Thyroid gland (tissue), 4 donors: ENCODE measurements around the gene CCBE1. TPM values are rescaled to one million over a fixed set of nuclear protein-coding genes. Genes with fewer than 3 reads are reported as not detected.

Experiments
- DNase-seq, 2 donors: peaks; one replicate each; pipeline ENCODE4 v3.0.0-alpha.2; 2019
- H3K27ac ChIP-seq, 3 donors: fragments of 200-600 bp; sonication (generic); 1 replicate in 2 of 3; 2 replicates in 1 of 3; pipeline ENCODE4 v1.5.1; 2016 to 2019; ENCODE audit warnings: mild to moderate bottlenecking in 1 of 3, moderate library complexity in 1 of 3
- H3K27me3 ChIP-seq: fragments of 200-600 bp; sonication (generic); one replicate; pipeline ENCODE4 v1.5.1; 2019
- H3K36me3 ChIP-seq, 2 donors: fragments of 200-600 bp; sonication (generic); one replicate each; pipeline ENCODE4 v1.5.1; 2016 to 2019
- H3K4me1 ChIP-seq, 2 donors: fragments of 200-600 bp; sonication (generic); one replicate each; pipeline ENCODE4 v1.5.1; 2017 to 2019
- H3K4me3 ChIP-seq, 3 donors: fragments of 200-600 bp; sonication (generic); replicated peaks in 1 of 3; 1 replicate in 2 of 3; 2 replicates in 1 of 3; pipeline ENCODE4 v1.5.1; 2016; ENCODE audit warnings: mild to moderate bottlenecking in 1 of 3
- H3K9me3 ChIP-seq: fragments of 200-600 bp; sonication (generic); one replicate; pipeline ENCODE4 v1.5.1; 2017
- CTCF ChIP-seq, 6 experiments: fragments of 200-600 bp in 3 of 6; fragments of 450-650 bp in 3 of 6; sonication (generic) in 3 of 6; IDR thresholded peaks; one replicate each; pipeline ENCODE4 v1.5.1; 2016 to 2019; ENCODE audit warnings: antibody characterized with exemption in 6 of 6, mild to moderate bottlenecking in 2 of 6, inconsistent platforms in 1 of 6, moderate library complexity in 1 of 6
- POLR2A ChIP-seq, 2 donors: fragments of 450-650 bp; IDR thresholded peaks; one replicate each; pipeline ENCODE4 v1.6.1; 2017; ENCODE audit warnings: antibody characterized with exemption in 2 of 2, mild to moderate bottlenecking in 2 of 2, moderate library complexity in 1 of 2
- WGBS, 2 donors: methylation state at CpG; one replicate each; pipeline ENCODE4 v1.1.5; 2017; 5-methylcytosine and 5-hydroxymethylcytosine counted together
- intact Hi-C: fragments of 100-400 bp; cut with DNase I; formaldehyde crosslinking; loops from one replicate; pipeline ENCODE4 v1.15.1; 2023
- total RNA-seq, 4 donors: library from RNA; depleted of rRNA; stranded (reverse); fragments of >200 nt; gene quantifications; one replicate each; pipeline ENCODE4 v1.2.3, GENCODE V29; 2016

The CCBE1 gene
- total RNA-seq, 4 donors from 2014 or later: 0.34 to 9.0 (median 1.1) TPM

GRCh38 chr18:59393381-59393780 lies 303.8 kb downstream of the CCBE1 start:
- Histone ChIP-seq H3K9me3 (no peaks in the 10 kb centered on the region), H3K27me3 (no peaks in the 10 kb centered on the region), H3K36me3 (no peaks in the 10 kb centered on the region), H3K4me3 (no peak overlapping the region), H3K4me1 (no peaks in the 10 kb centered on the region), H3K27ac (no peak overlapping the region)
- no peak for TF ChIP-seq CTCF (IDR thresholded peaks at IDR 0.05)
- TF ChIP-seq POLR2A (IDR thresholded peaks at IDR 0.05): no peak
- intact Hi-C loops: no loop called here
- WGBS, 2 donors: 82 to 83% methylated on average over 3 of the region's 3 CpGs
- DNase-seq: no peak

GRCh38 chr18:59388817-59389216 lies 308.4 kb downstream of the CCBE1 start:
- Histone ChIP-seq H3K36me3 (no peaks in the 10 kb centered on the region), H3K27ac (no peak overlapping the region), H3K4me3 (no peak overlapping the region), H3K27me3 (no peaks in the 10 kb centered on the region), H3K4me1 (no peaks in the 10 kb centered on the region), H3K9me3 (no peaks in the 10 kb centered on the region)
- DNase-seq: no peak
- TF ChIP-seq POLR2A (IDR thresholded peaks at IDR 0.05) (no peak), CTCF (IDR thresholded peaks at IDR 0.05) (no peak)
- 71 to 75% methylated on average over 4 of the region's 4 CpGs for WGBS, 2 donors
- intact Hi-C loops: no loop called here

GRCh38 chr18:59387687-59388565 lies 309.3 kb downstream of the CCBE1 start:
- Histone ChIP-seq H3K27me3 (no peaks in the 10 kb centered on the region), H3K4me3 (no peak overlapping the region), H3K9me3 (no peaks in the 10 kb centered on the region), H3K27ac (no peak overlapping the region), H3K4me1 (no peaks in the 10 kb centered on the region), H3K36me3 (no peaks in the 10 kb centered on the region)
- DNase-seq: no peak
- intact Hi-C loops: no loop called here
- 62 to 63% methylated on average over 11 of the region's 11 CpGs for WGBS, 2 donors
- TF ChIP-seq POLR2A (IDR thresholded peaks at IDR 0.05): no peak
- TF ChIP-seq CTCF (IDR thresholded peaks at IDR 0.05): no peak

- Histone ChIP-seq H3K27ac (no peak overlapping the region), H3K4me1 (no peaks in the 10 kb centered on the region), H3K4me3 (no peak overlapping the region), H3K27me3 (no peaks in the 10 kb centered on the region), H3K36me3 (no peaks in the 10 kb centered on the region), H3K9me3 (no peaks in the 10 kb centered on the region)
- no peak for DNase-seq
- intact Hi-C loops: no loop called here
- TF ChIP-seq CTCF (IDR thresholded peaks at IDR 0.05): no peak
- TF ChIP-seq POLR2A (IDR thresholded peaks at IDR 0.05): no peak
- 81% methylated on average over 8 of the region's 8 CpGs for WGBS, 2 donors
Measured at GRCh38 chr18:59386909-59387686, 310.1 kb downstream of the CCBE1 start.

GRCh38 chr18:59385191-59385590 lies 312.0 kb downstream of the CCBE1 start:
- intact Hi-C loops: no loop called here
- Histone ChIP-seq H3K4me1 (no peaks in the 10 kb centered on the region), H3K4me3 (no peak overlapping the region), H3K9me3 (no peaks in the 10 kb centered on the region), H3K27me3 (no peaks in the 10 kb centered on the region), H3K36me3 (no peaks in the 10 kb centered on the region), H3K27ac (no peak overlapping the region)
- no peak for DNase-seq
- WGBS, 2 donors: 80 to 90% methylated on average over 4 of the region's 4 CpGs
- TF ChIP-seq CTCF (IDR thresholded peaks at IDR 0.05) (no peak), POLR2A (IDR thresholded peaks at IDR 0.05) (no peak)
